ENCODE data around the gene JMJD8.

Gene JMJD8

DNA sequence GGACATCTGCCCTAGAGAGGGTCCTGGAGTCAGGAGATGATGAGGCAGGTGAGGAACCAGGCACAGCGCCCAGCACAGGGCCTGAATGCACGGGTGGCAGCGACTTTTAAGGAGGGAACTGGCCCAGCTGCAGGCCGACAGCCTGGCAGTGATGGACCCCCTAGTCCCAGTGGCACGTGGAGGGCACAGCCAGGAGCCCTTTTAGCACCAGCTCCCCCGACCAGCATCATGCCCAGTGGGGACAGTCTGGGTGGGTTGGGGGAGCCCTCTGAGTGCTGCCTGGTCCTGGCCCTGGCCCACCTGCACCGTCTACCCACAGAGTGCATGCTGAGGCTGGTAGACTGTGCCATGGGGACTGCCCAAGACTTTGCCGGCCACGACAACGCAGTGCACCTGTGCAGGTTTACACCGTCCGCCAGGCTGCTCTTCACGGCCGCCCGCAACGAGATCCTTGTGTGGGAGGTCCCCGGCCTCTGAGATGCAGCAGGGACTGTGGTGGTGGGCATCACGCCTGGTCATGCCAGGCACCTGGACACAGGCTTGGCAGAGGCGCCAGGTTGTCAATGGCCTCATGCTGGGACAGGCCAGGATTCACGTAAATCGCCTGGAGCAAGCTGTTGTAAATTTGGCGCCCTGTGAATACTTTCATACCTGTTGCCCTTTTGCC, 16.9 kb downstream of the JMJD8 start:
- in situ Hi-C loops (cut with MboI; ENCODE audit: low sequenced_read_pairs), result no loop called here

- in situ Hi-C loops (cut with MboI; ENCODE audit: low sequenced_read_pairs), result no loop called here
Measured at GRCh38 chr16:666572-666971, 17.6 kb downstream of the JMJD8 start.

- in situ Hi-C loops (cut with MboI; ENCODE audit: low sequenced_read_pairs), result no loop called here
Measured at GRCh38 chr16:662597-662996, 21.5 kb downstream of the JMJD8 start.

GRCh38 chr16:662095-662494, 22.0 kb downstream of the JMJD8 start:
- in situ Hi-C loops (cut with MboI; ENCODE audit: low sequenced_read_pairs), result no loop called here

DNA sequence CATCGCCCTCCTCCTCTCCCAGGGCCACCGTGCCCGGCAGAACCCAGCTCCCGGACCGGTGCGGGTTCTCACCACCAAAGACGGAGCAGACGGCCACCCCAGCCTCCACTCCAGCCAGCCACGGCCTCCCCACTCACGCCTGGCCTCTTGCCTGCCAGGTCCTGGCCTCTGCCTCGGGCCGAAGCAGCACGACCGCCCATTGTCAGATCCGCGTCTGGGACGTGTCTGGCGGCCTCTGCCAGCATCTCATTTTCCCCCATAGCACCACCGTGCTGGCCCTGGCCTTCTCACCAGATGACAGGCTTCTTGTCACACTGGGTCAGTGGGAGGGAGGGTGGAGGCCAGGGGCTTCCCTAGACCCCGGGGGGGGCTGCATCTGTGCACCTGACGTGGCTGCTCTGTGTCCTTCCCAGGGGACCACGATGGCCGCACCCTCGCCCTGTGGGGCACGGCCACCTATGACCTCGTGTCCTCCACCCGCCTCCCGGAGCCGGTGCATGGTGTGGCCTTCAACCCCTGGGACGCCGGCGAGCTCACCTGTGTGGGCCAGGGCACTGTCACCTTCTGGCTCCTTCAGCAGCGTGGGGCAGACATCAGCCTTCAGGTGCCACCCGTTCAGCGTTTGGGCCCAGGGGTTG, 22.8 kb downstream of the JMJD8 start:
- in situ Hi-C loops (cut with MboI; ENCODE audit: low sequenced_read_pairs), result no loop called here

DNA sequence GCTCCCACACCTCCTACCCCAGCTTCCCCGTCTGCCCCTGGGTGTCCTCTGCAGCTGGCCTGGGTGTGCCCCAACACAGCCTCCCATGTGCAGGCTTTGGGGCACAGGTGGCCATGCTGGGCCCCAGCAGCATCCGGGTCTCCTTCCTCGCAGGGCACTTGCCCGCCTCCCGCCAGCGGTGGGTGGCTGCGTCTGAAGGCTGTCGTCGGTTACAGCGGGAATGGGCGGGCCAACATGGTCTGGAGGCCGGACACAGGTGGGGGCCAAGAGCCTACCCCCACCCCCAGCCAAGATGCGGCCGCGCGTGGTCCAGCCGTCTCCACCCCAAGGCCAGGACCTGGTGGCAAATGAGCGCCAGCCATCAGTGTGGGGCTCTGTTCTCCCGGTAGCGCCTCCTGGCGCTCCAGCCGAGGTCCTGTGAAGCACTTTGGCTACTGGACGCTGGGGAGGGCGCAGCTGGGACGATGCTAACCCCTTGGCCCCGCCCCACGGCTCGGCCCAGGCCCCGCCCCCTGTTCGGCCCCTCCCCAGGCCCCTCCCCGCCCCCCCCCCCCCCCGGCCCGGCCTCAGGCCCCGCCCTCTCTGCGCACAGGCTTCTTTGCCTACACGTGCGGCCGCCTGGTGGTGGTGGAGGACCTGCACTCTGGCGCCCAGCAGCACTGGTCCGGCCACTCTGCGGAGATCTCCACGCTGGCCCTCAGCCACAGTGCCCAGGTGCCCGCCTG, 23.5 kb downstream of the JMJD8 start:
- in situ Hi-C loops (cut with MboI; ENCODE audit: low sequenced_read_pairs), result no loop called here

- in situ Hi-C loops (cut with MboI; ENCODE audit: low sequenced_read_pairs), result no loop called here
Measured at GRCh38 chr16:660132-660458, 24.0 kb downstream of the JMJD8 start.

- in situ Hi-C loops (cut with MboI; ENCODE audit: low sequenced_read_pairs), result no loop called here
Measured at GRCh38 chr16:659618-660017, 24.5 kb downstream of the JMJD8 start.

GRCh38 chr16:658679-659571, 25.2 kb downstream of the JMJD8 start:
- in situ Hi-C loops (cut with MboI; ENCODE audit: low sequenced_read_pairs), result no loop called here

GRCh38 chr16:657487-657886, 26.6 kb downstream of the JMJD8 start:
- in situ Hi-C loops (cut with MboI; ENCODE audit: low sequenced_read_pairs), result no loop called here

GRCh38 chr16:654034-654433, 30.1 kb downstream of the JMJD8 start:
- in situ Hi-C loops (cut with MboI; ENCODE audit: low sequenced_read_pairs), result no loop called here

- in situ Hi-C loops (cut with MboI; ENCODE audit: low sequenced_read_pairs), result no loop called here
Measured at GRCh38 chr16:652454-653305, 31.5 kb downstream of the JMJD8 start.

DNA sequence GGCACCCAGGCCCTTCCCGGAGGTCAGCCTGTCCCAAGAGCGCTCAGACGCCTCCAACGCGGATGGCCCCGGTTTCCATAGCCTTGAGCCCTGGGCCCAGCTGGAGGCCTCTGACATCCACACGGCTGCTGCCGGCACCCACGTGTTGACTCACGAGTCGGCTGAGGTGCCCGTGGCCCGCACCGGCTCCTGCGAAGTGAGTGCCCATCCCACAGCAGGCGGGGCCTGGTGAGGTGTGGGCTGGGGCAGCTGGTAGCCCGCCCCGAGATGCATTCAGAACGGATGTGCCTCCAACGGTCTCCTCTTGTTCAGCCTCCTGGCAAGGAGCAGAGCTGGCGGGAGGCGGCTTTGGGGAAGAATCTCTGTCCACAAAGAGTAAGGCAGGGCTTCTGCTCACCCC, 32.3 kb downstream of the JMJD8 start:
- in situ Hi-C loops (cut with MboI; ENCODE audit: low sequenced_read_pairs), result no loop called here

GRCh38 chr16:649631-650030, 34.5 kb downstream of the JMJD8 start:
- in situ Hi-C loops (cut with MboI; ENCODE audit: low sequenced_read_pairs), result no loop called here

GRCh38 chr16:648781-649589, 35.1 kb downstream of the JMJD8 start, which contains the start of gene WDR90:
WDR90 (plus strand) TSS chr16:649365; CDS start chr16:649417, 52 bp downstream.
- in situ Hi-C loops (cut with MboI; ENCODE audit: low sequenced_read_pairs), result no loop called here

- in situ Hi-C loops (cut with MboI; ENCODE audit: low sequenced_read_pairs), result no loop called here
Measured at GRCh38 chr16:648071-648780, 35.9 kb downstream of the JMJD8 start.

GRCh38 chr16:647173-647902, 36.8 kb downstream of the JMJD8 start:
- in situ Hi-C loops (cut with MboI; ENCODE audit: low sequenced_read_pairs), result no loop called here

DNA sequence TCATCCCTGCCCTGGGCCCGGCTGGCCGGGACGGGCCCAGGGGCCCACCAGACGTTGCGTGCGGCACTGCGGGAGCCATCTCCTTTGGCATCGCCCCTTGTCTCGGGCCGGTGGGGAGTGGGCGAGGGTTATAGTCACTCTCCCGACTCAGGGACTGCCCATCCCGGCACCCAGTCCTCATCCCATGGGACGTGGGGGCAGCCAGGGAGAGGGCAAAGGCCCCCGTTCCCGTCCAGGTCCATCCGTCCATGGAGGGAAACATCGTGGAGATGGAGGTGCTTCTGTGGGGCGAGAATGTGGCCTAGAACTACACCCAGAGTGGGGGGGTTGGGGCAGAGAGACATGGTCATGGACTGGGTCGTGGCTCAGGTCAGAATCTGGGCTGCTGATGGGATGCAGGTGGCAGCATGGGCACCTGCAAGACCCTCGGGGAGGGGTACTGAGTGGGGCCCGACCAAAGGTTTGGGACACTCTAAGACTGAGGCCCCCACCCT, 37.4 kb downstream of the JMJD8 start:
- in situ Hi-C loops (cut with MboI; ENCODE audit: low sequenced_read_pairs), result no loop called here

All from HL-60/S4 treated with phorbol 12-myristate 13-acetate at 8.2 ng/mL for 4 days and 3 days (cell line).